Measurements from ENCODE around the gene PRSS36.

The PRSS36 gene

DNA sequence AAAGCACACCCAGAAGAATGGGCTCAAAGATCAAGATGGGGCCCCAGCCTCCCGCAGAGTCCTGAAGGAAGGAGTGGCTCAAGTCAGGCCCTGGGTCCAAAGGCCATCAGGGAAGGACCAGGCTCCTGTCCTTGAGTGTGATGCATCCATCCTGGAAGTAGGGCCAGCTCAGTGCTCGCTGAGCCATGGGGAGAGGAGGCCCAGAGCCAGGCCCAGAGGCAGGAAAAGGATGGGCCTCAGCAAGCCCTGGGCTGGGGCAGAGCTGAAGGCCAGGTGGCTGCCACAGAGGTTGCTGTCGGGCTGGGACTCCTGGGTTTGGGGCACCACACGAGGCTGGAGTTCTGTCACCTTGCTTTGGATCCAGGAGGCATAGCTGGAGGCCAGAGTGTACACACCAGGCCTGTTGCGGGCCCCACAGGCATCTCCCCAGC lies 18.0 kb downstream of the PRSS36 start:
- POLR2A ChIA-PET: interaction anchor here (1.1 to 5.7 kb wide), 4 partner anchors 10 to 327 kb away, joined by 3 to 35 read pairs (median 5); partner anchors contain the start of genes ARMC5 and KAT8
- CTCF ChIA-PET: interaction anchor here (1.9 kb wide), 1 partner anchor 11 kb away, joined by 13 read pairs; no protein-coding TSS in a partner anchor
- no peak for TF ChIP-seq ZNF138 (tag by site-specific recombination; IDR thresholded peaks at IDR 0.05; ENCODE audit: borderline replicate concordance)
- 0 out of 2 replicates have a peak, but pooled peaks have one; percentile 26 for TF ChIP-seq ZFP69B (tag by site-specific recombination; IDR thresholded peaks at IDR 0.05)
- TF ChIP-seq ZNF202 (tag by site-specific recombination; IDR thresholded peaks at IDR 0.05; ENCODE audit: borderline replicate concordance): no peak
- TF ChIP-seq ZNF692 (tag by site-specific recombination; IDR thresholded peaks at IDR 0.05): peak; percentile 35; the same call in 1 of the 2 replicates
- TF ChIP-seq ZNF549 (tag by site-specific recombination; IDR thresholded peaks at IDR 0.05): no peak
- Histone ChIP-seq H3K9me3 (ENCODE audit: control insufficient read depth, insufficient read depth, low read depth, low read length) (no peaks in the 10 kb centered on the region), H3K36me3 (ENCODE audit: control insufficient read depth in 2 of 2, insufficient read depth in 1 of 2, low read length in 2 of 2) (peaks cover 0 to 55% of the 10 kb centered on the region in 2 experiments; a peak in 1 of 3 replicates), H3K4me3 (ENCODE audit: low read depth, low read length) (no peak overlapping the region), H3K4me1 (ENCODE audit: control insufficient read depth, insufficient read depth, low read length) (peaks cover 11% of the 10 kb centered on the region; the same call in 1 of the 2 replicates), H3K27ac (ENCODE audit: extremely low read depth, low read depth, low read length) (no peak overlapping the region)

DNA sequence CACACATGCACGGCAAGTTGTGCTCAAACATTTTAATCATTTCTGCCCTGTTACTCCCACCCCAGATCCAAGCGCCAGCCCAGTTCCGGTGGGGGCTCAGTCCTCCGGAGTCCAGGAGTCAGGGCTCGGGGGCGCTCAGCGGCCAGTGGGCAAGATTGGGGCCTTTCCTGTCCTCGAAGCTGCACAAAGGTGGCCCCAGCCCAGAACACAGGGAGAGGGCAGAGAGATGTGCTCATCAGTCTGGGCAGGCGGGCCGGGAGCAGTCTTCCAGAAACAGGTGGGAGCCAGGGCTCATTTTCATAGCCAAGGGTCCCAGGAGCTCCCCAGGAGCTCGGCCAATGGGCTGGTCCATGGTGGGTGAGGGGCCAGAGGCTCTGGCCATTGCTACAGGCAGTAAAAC lies 18.4 kb downstream of the PRSS36 start:
- ChIA-PET POLR2A (interaction anchor here (1.1 to 5.7 kb wide), 4 partner anchors 10 to 328 kb away, joined by 3 to 35 read pairs (median 5); partner anchors contain the start of genes ARMC5 and KAT8), CTCF (interaction anchor here (1.9 kb wide), 1 partner anchor 11 kb away, joined by 13 read pairs; no protein-coding TSS in a partner anchor)
- no peak overlapping the region for H3K27ac ChIP-seq (ENCODE audit: extremely low read depth, low read depth, low read length)
- H3K4me1 ChIP-seq (ENCODE audit: control insufficient read depth, insufficient read depth, low read length): peaks cover 11% of the 10 kb centered on the region; the same call in 1 of the 2 replicates
- H3K36me3 ChIP-seq (ENCODE audit: control insufficient read depth in 2 of 2, insufficient read depth in 1 of 2, low read length in 2 of 2): peaks cover 0 to 59% of the 10 kb centered on the region in 2 experiments; a peak in 1 of 3 replicates
- H3K9me3 ChIP-seq (ENCODE audit: control insufficient read depth, insufficient read depth, low read depth, low read length): no peaks in the 10 kb centered on the region
- no peak overlapping the region for H3K4me3 ChIP-seq (ENCODE audit: low read depth, low read length)
- TF ChIP-seq ZNF112 (tag by site-specific recombination; IDR thresholded peaks at IDR 0.05) (no peak), ZNF274 (IDR thresholded peaks at IDR 0.05; ENCODE audit: low read length) (no peak), ZNF274 (tag by site-specific recombination; IDR thresholded peaks at IDR 0.05; ENCODE audit: borderline replicate concordance) (no peak), FEZF1 (tag by site-specific recombination; IDR thresholded peaks at IDR 0.05) (no peak), ZNF174 (tag by site-specific recombination; IDR thresholded peaks at IDR 0.05) (no peak), ZNF138 (tag by site-specific recombination; IDR thresholded peaks at IDR 0.05; ENCODE audit: borderline replicate concordance) (no peak), ZNF521 (tag by site-specific recombination; IDR thresholded peaks at IDR 0.05) (no peak), ZNF768 (tag by site-specific recombination; IDR thresholded peaks at IDR 0.05) (no peak), ZBTB17 (tag by site-specific recombination; IDR thresholded peaks at IDR 0.05) (no peak), ZSCAN16 (tag by site-specific recombination; IDR thresholded peaks at IDR 0.05) (no peak), ZNF670 (tag by site-specific recombination; IDR thresholded peaks at IDR 0.05; ENCODE audit: low read depth) (no peak), ZNF623 (tag by site-specific recombination; IDR thresholded peaks at IDR 0.05) (no peak), ZNF837 (tag by site-specific recombination; IDR thresholded peaks at IDR 0.05) (no peak)
- TF ChIP-seq, protein P1, sequence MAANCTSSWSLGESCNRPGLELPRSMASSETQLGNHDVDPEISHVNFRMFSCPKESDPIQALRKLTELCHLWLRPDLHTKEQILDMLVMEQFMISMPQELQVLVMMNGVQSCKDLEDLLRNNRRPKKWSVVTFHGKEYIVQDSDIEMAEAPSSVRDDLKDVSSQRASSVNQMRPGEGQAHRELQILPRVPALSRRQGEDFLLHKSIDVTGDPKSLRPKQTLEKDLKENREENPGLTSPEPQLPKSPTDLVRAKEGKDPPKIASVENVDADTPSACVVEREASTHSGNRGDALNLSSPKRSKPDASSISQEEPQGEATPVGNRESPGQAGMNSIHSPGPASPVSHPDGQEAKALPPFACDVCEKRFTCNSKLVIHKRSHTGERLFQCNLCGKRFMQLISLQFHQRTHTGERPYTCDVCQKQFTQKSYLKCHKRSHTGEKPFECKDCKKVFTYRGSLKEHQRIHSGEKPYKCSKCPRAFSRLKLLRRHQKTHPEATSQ (tag by site-specific recombination; IDR thresholded peaks at IDR 0.05): no peak
- TF ChIP-seq, protein P2, sequence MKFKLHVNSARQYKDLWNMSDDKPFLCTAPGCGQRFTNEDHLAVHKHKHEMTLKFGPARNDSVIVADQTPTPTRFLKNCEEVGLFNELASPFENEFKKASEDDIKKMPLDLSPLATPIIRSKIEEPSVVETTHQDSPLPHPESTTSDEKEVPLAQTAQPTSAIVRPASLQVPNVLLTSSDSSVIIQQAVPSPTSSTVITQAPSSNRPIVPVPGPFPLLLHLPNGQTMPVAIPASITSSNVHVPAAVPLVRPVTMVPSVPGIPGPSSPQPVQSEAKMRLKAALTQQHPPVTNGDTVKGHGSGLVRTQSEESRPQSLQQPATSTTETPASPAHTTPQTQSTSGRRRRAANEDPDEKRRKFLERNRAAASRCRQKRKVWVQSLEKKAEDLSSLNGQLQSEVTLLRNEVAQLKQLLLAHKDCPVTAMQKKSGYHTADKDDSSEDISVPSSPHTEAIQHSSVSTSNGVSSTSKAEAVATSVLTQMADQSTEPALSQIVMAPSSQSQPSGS (tag by site-specific recombination; IDR thresholded peaks at IDR 0.05; ENCODE audit: low read depth): no peak
- TF ChIP-seq, protein P3, sequence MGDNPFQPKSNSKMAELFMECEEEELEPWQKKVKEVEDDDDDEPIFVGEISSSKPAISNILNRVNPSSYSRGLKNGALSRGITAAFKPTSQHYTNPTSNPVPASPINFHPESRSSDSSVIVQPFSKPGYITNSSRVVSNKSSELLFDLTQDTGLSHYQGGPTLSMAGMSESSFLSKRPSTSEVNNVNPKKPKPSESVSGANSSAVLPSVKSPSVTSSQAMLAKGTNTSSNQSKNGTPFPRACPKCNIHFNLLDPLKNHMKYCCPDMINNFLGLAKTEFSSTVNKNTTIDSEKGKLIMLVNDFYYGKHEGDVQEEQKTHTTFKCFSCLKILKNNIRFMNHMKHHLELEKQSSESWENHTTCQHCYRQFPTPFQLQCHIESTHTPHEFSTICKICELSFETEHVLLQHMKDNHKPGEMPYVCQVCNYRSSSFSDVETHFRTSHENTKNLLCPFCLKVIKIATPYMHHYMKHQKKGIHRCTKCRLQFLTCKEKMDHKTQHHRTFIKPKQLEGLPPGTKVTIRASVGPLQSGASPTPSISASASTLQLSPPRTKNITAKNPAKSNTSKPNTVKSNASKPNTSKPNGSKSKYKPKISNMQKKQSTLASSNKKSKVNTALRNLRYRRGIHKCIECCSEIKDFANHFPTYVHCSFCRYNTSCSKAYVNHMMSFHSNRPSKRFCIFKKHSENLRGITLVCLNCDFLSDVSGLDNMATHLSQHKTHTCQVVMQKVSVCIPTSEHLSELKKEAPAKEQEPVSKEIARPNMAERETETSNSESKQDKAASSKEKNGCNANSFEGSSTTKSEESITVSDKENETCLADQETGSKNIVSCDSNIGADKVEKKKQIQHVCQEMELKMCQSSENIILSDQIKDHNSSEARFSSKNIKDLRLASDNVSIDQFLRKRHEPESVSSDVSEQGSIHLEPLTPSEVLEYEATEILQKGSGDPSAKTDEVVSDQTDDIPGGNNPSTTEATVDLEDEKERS (tag by site-specific recombination; IDR thresholded peaks at IDR 0.05): no peak
- TF ChIP-seq, protein P4, sequence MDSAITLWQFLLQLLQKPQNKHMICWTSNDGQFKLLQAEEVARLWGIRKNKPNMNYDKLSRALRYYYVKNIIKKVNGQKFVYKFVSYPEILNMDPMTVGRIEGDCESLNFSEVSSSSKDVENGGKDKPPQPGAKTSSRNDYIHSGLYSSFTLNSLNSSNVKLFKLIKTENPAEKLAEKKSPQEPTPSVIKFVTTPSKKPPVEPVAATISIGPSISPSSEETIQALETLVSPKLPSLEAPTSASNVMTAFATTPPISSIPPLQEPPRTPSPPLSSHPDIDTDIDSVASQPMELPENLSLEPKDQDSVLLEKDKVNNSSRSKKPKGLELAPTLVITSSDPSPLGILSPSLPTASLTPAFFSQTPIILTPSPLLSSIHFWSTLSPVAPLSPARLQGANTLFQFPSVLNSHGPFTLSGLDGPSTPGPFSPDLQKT (IDR thresholded peaks at IDR 0.05; ENCODE audit: borderline replicate concordance, low read depth, low read length): no peak
